ENCODE data around the gene TUBAL3. TPM values are rescaled to one million over a fixed set of nuclear protein-coding genes. Genes with fewer than 3 reads are reported as not detected.
A peak's percentile ranks its signal among the peaks of the same experiment; 100 is the strongest.

The TUBAL3 gene
- total RNA-seq, 1 donor from 2014 or later, result not detected

- Mint-ChIP-seq H3K4me3 (ENCODE audit: unreplicated experiment) (no peak overlapping the region), H3K27ac (ENCODE audit: unreplicated experiment) (no peak overlapping the region), H3K4me1 (ENCODE audit: low read depth, unreplicated experiment) (peaks cover 26% of the 10 kb centered on the region), H3K36me3 (ENCODE audit: unreplicated experiment) (no peaks in the 10 kb centered on the region), H3K9me3 (ENCODE audit: unreplicated experiment) (no peaks in the 10 kb centered on the region), H3K27me3 (ENCODE audit: unreplicated experiment) (no peaks in the 10 kb centered on the region)
- TF ChIP-seq CTCF (IDR thresholded peaks at IDR 0.05; ENCODE audit: partially characterized antibody, unreplicated experiment), result no peak
- no peak for DNase-seq
These were observed 40.4 kb upstream of the TUBAL3 start for GRCh38 chr10:5445006-5445405.

- Mint-ChIP-seq H3K4me1 (ENCODE audit: low read depth, unreplicated experiment) (peaks cover 37% of the 10 kb centered on the region), H3K27ac (ENCODE audit: unreplicated experiment) (no peak overlapping the region), H3K36me3 (ENCODE audit: unreplicated experiment) (no peaks in the 10 kb centered on the region), H3K4me3 (ENCODE audit: unreplicated experiment) (no peak overlapping the region), H3K9me3 (ENCODE audit: unreplicated experiment) (no peaks in the 10 kb centered on the region), H3K27me3 (ENCODE audit: unreplicated experiment) (no peaks in the 10 kb centered on the region)
- TF ChIP-seq CTCF (IDR thresholded peaks at IDR 0.05; ENCODE audit: partially characterized antibody, unreplicated experiment), result no peak
- no peak for DNase-seq
These were observed 38.8 kb upstream of the TUBAL3 start for GRCh38 chr10:5443429-5443828.

GRCh38 chr10:5442990-5443370 lies 38.4 kb upstream of the TUBAL3 start:
- TF ChIP-seq CTCF (IDR thresholded peaks at IDR 0.05; ENCODE audit: partially characterized antibody, unreplicated experiment), result no peak
- Mint-ChIP-seq H3K27me3 (ENCODE audit: unreplicated experiment) (no peaks in the 10 kb centered on the region), H3K27ac (ENCODE audit: unreplicated experiment) (no peak overlapping the region), H3K36me3 (ENCODE audit: unreplicated experiment) (no peaks in the 10 kb centered on the region), H3K9me3 (ENCODE audit: unreplicated experiment) (no peaks in the 10 kb centered on the region), H3K4me3 (ENCODE audit: unreplicated experiment) (no peak overlapping the region), H3K4me1 (ENCODE audit: low read depth, unreplicated experiment) (peaks cover 36% of the 10 kb centered on the region)
- DNase-seq, result no peak

GRCh38 chr10:5442065-5442989 lies 37.7 kb upstream of the TUBAL3 start:
- no peaks in the 10 kb centered on the region for H3K27me3 Mint-ChIP-seq (ENCODE audit: unreplicated experiment)
- H3K27ac Mint-ChIP-seq (ENCODE audit: unreplicated experiment), result no peak overlapping the region
- no peak for DNase-seq

More at GRCh38 chr10:5442065-5442989, 37.7 kb upstream of the TUBAL3 start:
- Mint-ChIP-seq H3K9me3 (ENCODE audit: unreplicated experiment) (no peaks in the 10 kb centered on the region), H3K4me3 (ENCODE audit: unreplicated experiment) (no peak overlapping the region), H3K36me3 (ENCODE audit: unreplicated experiment) (no peaks in the 10 kb centered on the region), H3K4me1 (ENCODE audit: low read depth, unreplicated experiment) (peaks cover 36% of the 10 kb centered on the region)
- TF ChIP-seq CTCF (IDR thresholded peaks at IDR 0.05; ENCODE audit: partially characterized antibody, unreplicated experiment), result peak; percentile 73
